Skeletal muscle tissue (tissue), 4 donors: ENCODE measurements around the gene AADAT. TPM values are rescaled to one million over a fixed set of nuclear protein-coding genes. Genes with fewer than 3 reads are reported as not detected.
A peak's percentile ranks its signal among the peaks of the same experiment; 100 is the strongest.

Experiments
- H3K27ac ChIP-seq: one replicate; pipeline ENCODE4 v1.7.0; 2013; ENCODE audit warnings: mild to moderate bottlenecking, low read depth, low read length, inconsistent platforms
- H3K27me3 ChIP-seq, 3 donors: one replicate each; pipeline ENCODE4 v1.7.0; 2013; ENCODE audit warnings: low read length in 3 of 3; ENCODE audit not compliant: control insufficient read depth in 3 of 3, insufficient read depth in 3 of 3
- H3K36me3 ChIP-seq, 3 donors: one replicate each; pipeline ENCODE4 v1.7.0; 2013; ENCODE audit warnings: low read length in 3 of 3; ENCODE audit not compliant: control insufficient read depth in 3 of 3, insufficient read depth in 3 of 3
- H3K4me1 ChIP-seq, 3 donors: one replicate each; pipeline ENCODE4 v1.7.0; 2013; ENCODE audit warnings: low read length in 3 of 3, mild to moderate bottlenecking in 3 of 3; ENCODE audit not compliant: control insufficient read depth in 3 of 3, insufficient read depth in 3 of 3
- H3K4me3 ChIP-seq, 3 donors: one replicate each; pipeline ENCODE4 v1.7.0; 2013; ENCODE audit warnings: low read length in 3 of 3
- H3K9ac ChIP-seq, 3 donors: one replicate each; pipeline ENCODE4 v1.7.0; 2013; ENCODE audit warnings: low read length in 3 of 3, mild to moderate bottlenecking in 3 of 3, moderate library complexity in 2 of 3, low read depth in 1 of 3
- H3K9me3 ChIP-seq, 3 donors: one replicate each; pipeline ENCODE4 v1.7.0; 2013; ENCODE audit warnings: low read length in 3 of 3; ENCODE audit not compliant: control insufficient read depth in 3 of 3
- total RNA-seq: library from RNA; depleted of rRNA; stranded (reverse); fragments of >200 nt; gene quantifications from one replicate; pipeline ENCODE4 v1.2.3, GENCODE V29; 2014
- donor health status: Osteomylitis.

AADAT gene
- total RNA-seq, 1 donor from 2014 or later = 2.1 TPM

GRCh38 chr4:170091069-170091696 lies 1.4 kb upstream of the AADAT start:
- H3K36me3 ChIP-seq = peaks cover 0 to 6% (median 0%) of the 10 kb centered on the region in 3 donors
- H3K27me3 ChIP-seq = peaks cover 0 to 3% (median 0%) of the 10 kb centered on the region in 3 donors
- H3K9me3 ChIP-seq = no peaks in the 10 kb centered on the region
- no peak overlapping the region for H3K9ac ChIP-seq
- H3K4me3 ChIP-seq = no peak overlapping the region
- no peak overlapping the region for H3K27ac ChIP-seq
- peaks cover 6 to 10% (median 7%) of the 10 kb centered on the region in 3 donors for H3K4me1 ChIP-seq

DNA sequence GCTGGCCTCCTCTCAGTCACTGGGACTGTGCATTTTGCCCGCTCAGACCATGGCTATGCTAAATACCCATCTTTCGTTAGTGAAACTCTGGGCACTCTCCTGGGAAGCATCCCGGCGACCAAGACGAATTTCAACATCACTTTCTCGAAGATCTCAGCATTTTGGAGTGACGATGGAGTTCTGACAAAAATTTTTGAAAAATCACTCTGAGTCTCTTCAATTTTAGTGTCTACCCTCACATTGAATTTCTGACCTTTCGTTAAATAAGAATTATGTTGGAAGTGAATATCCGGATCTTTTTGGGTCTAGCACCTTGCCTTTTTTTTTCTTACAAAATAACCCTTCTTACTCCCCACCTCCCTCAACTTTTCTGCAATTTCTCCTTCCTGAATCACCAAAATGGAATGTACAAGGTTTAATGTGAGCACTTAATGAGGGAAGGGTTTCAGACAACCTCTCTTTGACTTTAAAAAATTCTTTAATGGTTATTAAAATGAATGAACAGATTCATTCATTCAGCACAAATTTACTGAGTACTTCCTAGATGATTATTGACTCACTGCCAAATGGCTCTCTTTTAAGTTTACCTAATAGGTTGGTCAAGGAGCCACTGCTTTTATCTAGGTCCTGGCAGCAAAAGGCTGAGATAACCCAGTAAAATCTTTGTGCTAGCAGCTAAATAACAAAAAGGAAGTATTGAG lies 746 bp upstream of the AADAT start:
- Histone ChIP-seq H3K36me3 (peaks cover 0 to 6% (median 0%) of the 10 kb centered on the region in 3 donors), H3K4me1 (peaks cover 6 to 10% (median 7%) of the 10 kb centered on the region in 3 donors), H3K4me3 (peak overlapping the region; percentile 45 to 88 (median 83)), H3K27me3 (peaks cover 0 to 3% (median 0%) of the 10 kb centered on the region in 3 donors), H3K27ac (no peak overlapping the region), H3K9me3 (no peaks in the 10 kb centered on the region), H3K9ac (peak overlapping the region in 1 of 3 donors; percentile 83)

DNA sequence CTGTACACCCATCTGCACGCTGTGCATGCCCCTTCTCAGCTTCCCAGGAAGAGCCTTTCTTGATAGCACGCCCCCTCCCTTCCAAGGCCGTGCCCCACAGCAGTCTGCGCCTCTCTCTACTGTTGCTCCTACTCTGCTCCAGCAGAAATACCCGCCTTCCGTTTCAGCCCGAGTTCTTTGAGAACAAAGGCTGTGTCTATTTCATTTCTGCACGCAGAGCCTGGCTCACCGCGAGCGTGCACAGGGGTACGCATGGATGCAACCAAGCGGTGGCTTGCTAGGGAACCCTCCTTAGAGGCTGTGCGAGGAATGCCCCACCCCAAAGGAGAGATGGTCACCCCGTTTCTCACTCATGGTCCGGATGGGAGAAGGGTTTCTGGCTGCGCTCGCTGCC lies 485 bp downstream of the AADAT start:
- peaks cover 0 to 3% (median 0%) of the 10 kb centered on the region in 3 donors for H3K27me3 ChIP-seq
- peaks cover 6 to 10% (median 7%) of the 10 kb centered on the region in 3 donors for H3K4me1 ChIP-seq
- H3K9ac ChIP-seq = peak overlapping the region; percentile 62 to 83 (median 73)
- peak overlapping the region; percentile 83 to 89 (median 88) for H3K4me3 ChIP-seq
- H3K27ac ChIP-seq = no peak overlapping the region
- H3K9me3 ChIP-seq = no peaks in the 10 kb centered on the region
- H3K36me3 ChIP-seq = peaks cover 0 to 6% (median 0%) of the 10 kb centered on the region in 3 donors

- H3K4me3 ChIP-seq = peak overlapping the region in 2 of 3 donors; percentile 83 to 88
- no peak overlapping the region for H3K27ac ChIP-seq
- H3K27me3 ChIP-seq = peaks cover 0 to 3% (median 0%) of the 10 kb centered on the region in 3 donors
- H3K9me3 ChIP-seq = no peaks in the 10 kb centered on the region
- peaks cover 0 to 6% (median 0%) of the 10 kb centered on the region in 3 donors for H3K36me3 ChIP-seq
- peak overlapping the region in 2 of 3 donors; percentile 73 to 83 for H3K9ac ChIP-seq
- H3K4me1 ChIP-seq = peaks cover 6 to 10% (median 7%) of the 10 kb centered on the region in 3 donors
These were observed 1.0 kb downstream of the AADAT start for GRCh38 chr4:170088716-170089115.

DNA sequence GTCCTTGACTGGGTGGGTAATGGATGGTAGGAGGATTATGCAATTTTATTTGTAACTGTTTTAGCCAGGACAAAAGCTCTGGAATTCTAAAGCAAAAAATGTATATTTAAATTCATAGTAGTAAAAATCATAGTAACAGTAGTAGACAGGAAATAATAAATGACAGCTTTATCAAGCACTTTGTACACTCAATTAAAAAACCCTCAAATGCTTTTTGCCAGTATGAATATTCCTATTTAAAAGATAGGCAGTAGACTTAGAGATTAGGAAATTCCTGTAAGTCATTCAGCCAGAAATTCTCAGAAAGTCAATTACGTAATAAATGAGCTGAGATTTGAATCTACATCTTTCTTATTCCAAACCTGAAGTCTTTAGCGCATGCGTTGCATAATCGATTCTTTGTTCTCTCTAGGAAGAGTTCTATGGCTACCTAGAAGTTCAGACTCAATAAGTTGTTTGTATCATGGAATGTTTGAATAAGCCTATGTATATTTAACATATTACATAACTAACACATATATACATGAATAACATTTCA lies 2.5 kb downstream of the AADAT start:
- Histone ChIP-seq H3K4me3 (no peak overlapping the region), H3K4me1 (peaks cover 6 to 10% (median 7%) of the 10 kb centered on the region in 3 donors), H3K9me3 (no peaks in the 10 kb centered on the region), H3K27me3 (peaks cover 0 to 3% (median 0%) of the 10 kb centered on the region in 3 donors), H3K36me3 (peaks cover 0 to 6% (median 0%) of the 10 kb centered on the region in 3 donors), H3K27ac (no peak overlapping the region), H3K9ac (no peak overlapping the region)

GRCh38 chr4:170083541-170083940 lies 6.2 kb downstream of the AADAT start:
- no peak overlapping the region for H3K27ac ChIP-seq
- H3K36me3 ChIP-seq = peaks cover 0 to 9% (median 4%) of the 10 kb centered on the region in 3 donors
- no peaks in the 10 kb centered on the region for H3K4me1 ChIP-seq
- no peaks in the 10 kb centered on the region for H3K9me3 ChIP-seq
- no peak overlapping the region for H3K4me3 ChIP-seq
- H3K9ac ChIP-seq = no peak overlapping the region
- no peaks in the 10 kb centered on the region for H3K27me3 ChIP-seq

GRCh38 chr4:170080496-170080895 lies 9.3 kb downstream of the AADAT start:
- H3K36me3 ChIP-seq = peaks cover 0 to 4% (median 3%) of the 10 kb centered on the region in 3 donors
- no peak overlapping the region for H3K27ac ChIP-seq
- no peaks in the 10 kb centered on the region for H3K4me1 ChIP-seq
- H3K9ac ChIP-seq = no peak overlapping the region
- H3K9me3 ChIP-seq = no peaks in the 10 kb centered on the region
- H3K27me3 ChIP-seq = no peaks in the 10 kb centered on the region
- no peak overlapping the region for H3K4me3 ChIP-seq

GRCh38 chr4:170079981-170080380 lies 9.8 kb downstream of the AADAT start:
- H3K27ac ChIP-seq = no peak overlapping the region
- no peak overlapping the region for H3K9ac ChIP-seq
- peaks cover 0 to 4% (median 3%) of the 10 kb centered on the region in 3 donors for H3K36me3 ChIP-seq
- H3K4me1 ChIP-seq = no peaks in the 10 kb centered on the region
- H3K9me3 ChIP-seq = no peaks in the 10 kb centered on the region
- no peaks in the 10 kb centered on the region for H3K27me3 ChIP-seq
- H3K4me3 ChIP-seq = no peak overlapping the region

DNA sequence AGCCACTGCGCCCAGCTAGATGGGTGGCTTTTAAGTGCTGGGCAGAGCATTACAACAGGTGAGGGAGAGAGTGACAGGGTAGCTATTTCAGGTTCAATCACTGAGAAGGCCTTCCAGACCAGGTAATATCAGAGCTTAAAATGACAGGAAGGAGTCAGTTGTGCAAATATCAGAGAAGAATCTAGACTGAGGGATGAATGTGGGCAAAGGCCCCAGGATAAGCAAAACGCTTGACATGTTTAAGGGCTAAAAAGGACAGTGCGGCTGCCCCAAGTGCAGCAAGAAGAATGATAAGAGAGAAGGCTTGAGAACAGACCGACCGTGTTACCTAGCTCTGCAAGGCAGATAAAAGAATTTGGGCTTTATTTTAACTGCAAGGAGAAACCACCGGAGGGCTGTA lies 18.6 kb downstream of the AADAT start:
- Histone ChIP-seq H3K9me3 (no peaks in the 10 kb centered on the region), H3K4me1 (no peaks in the 10 kb centered on the region), H3K27me3 (no peaks in the 10 kb centered on the region), H3K4me3 (no peak overlapping the region), H3K9ac (no peak overlapping the region), H3K36me3 (peaks cover 2 to 12% (median 10%) of the 10 kb centered on the region in 3 donors), H3K27ac (no peak overlapping the region)
